Caco-2 (cell line): ENCODE data around the gene RYR2. TPM values are rescaled to one million over a fixed set of nuclear protein-coding genes. Genes with fewer than 3 reads are reported as not detected.

ENCODE experiments used
- BruUV-seq: library from RNA; stranded (reverse); fragments of 400-500 nt; replicated peaks from 2 replicates; lab custom pipeline; 2021; lab: Mats Ljungman, UMichigan
- CTCF ChIA-PET: fragments of 300-600 bp; sonication (Branson Sonifier 250); formaldehyde crosslinking; loops from one replicate; lab custom pipeline; 2022; ENCODE audit warnings: antibody characterized with exemption; lab: Charles Lee
- POLR2A ChIA-PET: fragments of 300-600 bp; sonication (Branson Sonifier 250); formaldehyde crosslinking; loops from one replicate; lab custom pipeline; 2022; ENCODE audit warnings: antibody characterized with exemption; lab: Charles Lee
- DNase-seq, 2 experiments: peaks; one replicate each; pipeline versions ENCODE4 v3.0.0 to v3.0.0-alpha.2; 2020 to 2022
- H3K27me3 ChIP-seq: replicated peaks from 2 replicates; pipeline ENCODE4 v1.6.0; 2011; ENCODE audit warnings: low read length; ENCODE audit not compliant: control insufficient read depth, insufficient read depth
- H3K36me3 ChIP-seq: 2 replicates; pipeline ENCODE4 v1.5.1; 2011; ENCODE audit warnings: low read length; ENCODE audit not compliant: control insufficient read depth, insufficient read depth
- H3K4me1 ChIP-seq: fragments of 250-450 bp; sonication (Bioruptor Pico); 2 replicates; pipeline ENCODE4 v1.5.1; 2020; ENCODE audit warnings: mild to moderate bottlenecking
- H3K4me3 ChIP-seq: 2 replicates; pipeline ENCODE4 v1.5.1; 2011; ENCODE audit warnings: low read depth, mild to moderate bottlenecking, control low read depth, low read length
- H3K9me3 ChIP-seq: fragments of 250-450 bp; sonication (Bioruptor Pico); 2 replicates; pipeline ENCODE4 v1.5.1; 2020; ENCODE audit warnings: mild to moderate bottlenecking, moderate library complexity
- H3K27ac Mint-ChIP-seq: one replicate; pipeline ENCODE4 v1.8.0; 2022; ENCODE audit warnings: mixed read lengths; ENCODE audit not compliant: unreplicated experiment
- H3K27me3 Mint-ChIP-seq: one replicate; pipeline ENCODE4 v1.8.0; 2022; ENCODE audit warnings: mixed read lengths; ENCODE audit not compliant: insufficient read depth, unreplicated experiment
- H3K36me3 Mint-ChIP-seq: one replicate; pipeline ENCODE4 v1.8.0; 2022; ENCODE audit warnings: mild to moderate bottlenecking, mixed read lengths; ENCODE audit not compliant: insufficient read depth, unreplicated experiment
- H3K4me1 Mint-ChIP-seq: one replicate; pipeline ENCODE4 v1.8.0; 2022; ENCODE audit warnings: low read depth, mixed read lengths; ENCODE audit not compliant: unreplicated experiment
- H3K4me3 Mint-ChIP-seq: one replicate; pipeline ENCODE4 v1.8.0; 2022; ENCODE audit warnings: mild to moderate bottlenecking, moderate library complexity, mixed read lengths; ENCODE audit not compliant: unreplicated experiment
- H3K9me3 Mint-ChIP-seq: one replicate; pipeline ENCODE4 v1.8.0; 2022; ENCODE audit warnings: mixed read lengths; ENCODE audit not compliant: unreplicated experiment
- CTCF ChIP-seq, 2 experiments: fragments of 200-600 bp in 1 of 2; IDR thresholded peaks; 1 replicate in 1 of 2; 2 replicates in 1 of 2; pipeline versions ENCODE4 v1.5.1 to v1.8.0; 2011 to 2022; ENCODE audit warnings: antibody characterized with exemption in 1 of 2, control low read depth in 1 of 2, inconsistent platforms in 1 of 2, low read depth in 1 of 2, low read length in 1 of 2, mild to moderate bottlenecking in 1 of 2, moderate library complexity in 1 of 2; ENCODE audit not compliant: insufficient read depth in 1 of 2, severe bottlenecking in 1 of 2, unreplicated experiment in 1 of 2
- intact Hi-C: fragments of 100-400 bp; cut with micrococcal nuclease; formaldehyde crosslinking; loops from one replicate; pipeline ENCODE4 v1.10.0; 2022; ENCODE audit not compliant: unreplicated experiment
- microRNA-seq: library from miRNA; unstranded; fragments of <30 nt; microRNA quantifications from one replicate; pipeline ENCODE4 v1.2.0, GENCODE V29; 2022
- total RNA-seq: library from RNA; stranded (reverse); gene quantifications from 2 replicates; pipeline ENCODE4 v1.2.3, GENCODE V29; 2022

Gene RYR2
- total RNA-seq, 1 experiment from 2014 or later = 3.4 TPM

GRCh38 chr1:237878406-237878805 is 836.4 kb downstream of the RYR2 start:
- CTCF ChIA-PET = no interaction called here

GRCh38 chr1:237879195-237879594 is 837.2 kb downstream of the RYR2 start:
- intact Hi-C loops = no loop called here
- Histone ChIP-seq H3K36me3 (no peaks in the 10 kb centered on the region), H3K4me3 (no peak overlapping the region), H3K9me3 (no peaks in the 10 kb centered on the region), H3K4me1 (no peaks in the 10 kb centered on the region), H3K27me3 (no peaks in the 10 kb centered on the region; the same call in 1 of the 2 replicates)
- Mint-ChIP-seq H3K9me3 (peaks cover 10% of the 10 kb centered on the region), H3K4me1 (no peaks in the 10 kb centered on the region), H3K36me3 (no peaks in the 10 kb centered on the region), H3K27me3 (peaks cover 6% of the 10 kb centered on the region), H3K27ac (no peak overlapping the region), H3K4me3 (no peak overlapping the region)
- CTCF ChIA-PET = no interaction called here
- POLR2A ChIA-PET = no interaction called here
- BruUV-seq = no TSS peak
- no peak for DNase-seq
- no peak for TF ChIP-seq CTCF (IDR thresholded peaks at IDR 0.05; ENCODE audit: insufficient read depth in 1 of 2, low read depth in 1 of 2, low read length in 1 of 2, severe bottlenecking in 1 of 2, unreplicated experiment in 1 of 2)

More at GRCh38 chr1:237878406-237878805, 836.4 kb downstream of the RYR2 start:
- TF ChIP-seq CTCF (IDR thresholded peaks at IDR 0.05; ENCODE audit: insufficient read depth in 1 of 2, low read depth in 1 of 2, low read length in 1 of 2, severe bottlenecking in 1 of 2, unreplicated experiment in 1 of 2) = no peak
- POLR2A ChIA-PET = no interaction called here
- Mint-ChIP-seq H3K27ac (no peak overlapping the region), H3K4me1 (no peaks in the 10 kb centered on the region), H3K4me3 (no peak overlapping the region), H3K36me3 (no peaks in the 10 kb centered on the region), H3K9me3 (peaks cover 8% of the 10 kb centered on the region), H3K27me3 (peaks cover 6% of the 10 kb centered on the region)
- Histone ChIP-seq H3K4me3 (no peak overlapping the region), H3K27me3 (no peaks in the 10 kb centered on the region; the same call in 1 of the 2 replicates), H3K36me3 (no peaks in the 10 kb centered on the region), H3K4me1 (no peaks in the 10 kb centered on the region), H3K9me3 (no peaks in the 10 kb centered on the region)
- no TSS peak for BruUV-seq
- no peak for DNase-seq
- intact Hi-C loops = no loop called here

Small RNA genes within 50 kb of the gene (microRNA-seq; reads per million reads assigned to microRNA genes)
- not detected for gene MIR4428

Other genes with a start within 250 kb of the RYR2 start
- gene MTR, start 246.9 kb upstream of the RYR2 start, total RNA-seq = 22.9 and 26.3 TPM in 2 replicates
- gene MT1HL1, start 37.7 kb upstream of the RYR2 start, total RNA-seq = not detected in 2 replicates